Effector CD4-positive, alpha-beta T cell (primary cell): ENCODE measurements around the gene ATG2A.

ENCODE experiments used
- DNase-seq: peaks from one replicate; pipeline ENCODE4 v3.0.0-alpha.2; 2020
- total RNA-seq: gene quantifications from one replicate; lab custom pipeline; 2026; lab: John Stamatoyannopoulos, UW

ATG2A gene
- 240 reads per million, percentile 94 among the genes with 10 or more reads in this experiment for total RNA-seq

DNA sequence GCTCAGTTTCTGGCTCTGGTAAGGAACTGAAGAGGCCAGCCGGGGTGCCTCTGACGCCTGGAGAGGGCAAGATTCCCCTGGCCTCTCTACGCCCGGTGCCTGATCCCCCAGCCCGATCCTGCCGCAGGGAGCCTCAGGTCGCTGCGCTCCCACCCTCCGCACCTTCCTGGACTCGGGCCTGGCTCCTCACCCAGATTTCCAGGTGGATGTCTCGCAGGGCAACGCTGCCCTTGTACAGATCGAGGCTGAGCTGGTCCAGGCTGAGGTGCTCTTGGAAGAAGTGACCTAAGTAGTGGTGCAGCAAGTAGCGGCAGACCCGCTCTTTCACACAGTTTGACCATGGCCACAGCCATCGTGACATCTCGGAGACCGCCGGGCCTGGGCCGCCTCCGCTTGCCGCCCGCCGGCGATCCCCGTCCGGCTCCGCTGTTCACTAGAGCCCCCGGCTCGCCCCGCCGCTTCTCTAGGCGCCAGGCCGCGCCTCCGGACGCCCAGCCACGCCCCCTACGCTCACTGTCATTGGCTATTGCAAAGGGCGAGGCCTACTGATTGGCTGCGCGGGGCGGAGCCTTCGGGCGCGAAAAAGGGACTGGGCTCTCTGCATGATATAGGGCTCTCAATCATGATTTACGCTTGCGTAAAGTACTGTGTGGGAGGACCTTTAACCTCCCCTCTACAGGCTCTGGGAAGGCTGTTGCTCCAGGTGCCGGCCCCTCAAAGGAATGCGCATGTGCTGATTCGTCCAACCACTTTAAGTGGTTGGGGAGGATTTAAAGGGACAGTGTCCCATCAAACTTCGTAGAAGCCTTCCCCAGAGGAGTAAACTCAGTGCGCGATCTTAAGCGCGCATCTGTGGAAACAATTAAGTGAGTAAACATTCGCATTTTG lies at the start of gene ATG2A:
ATG2A (minus strand) TSS at position 435 of the 888 bp plus-strand sequence; CDS start at position 361, 74 bp downstream.
- DNase-seq: peak; percentile 98

DNA sequence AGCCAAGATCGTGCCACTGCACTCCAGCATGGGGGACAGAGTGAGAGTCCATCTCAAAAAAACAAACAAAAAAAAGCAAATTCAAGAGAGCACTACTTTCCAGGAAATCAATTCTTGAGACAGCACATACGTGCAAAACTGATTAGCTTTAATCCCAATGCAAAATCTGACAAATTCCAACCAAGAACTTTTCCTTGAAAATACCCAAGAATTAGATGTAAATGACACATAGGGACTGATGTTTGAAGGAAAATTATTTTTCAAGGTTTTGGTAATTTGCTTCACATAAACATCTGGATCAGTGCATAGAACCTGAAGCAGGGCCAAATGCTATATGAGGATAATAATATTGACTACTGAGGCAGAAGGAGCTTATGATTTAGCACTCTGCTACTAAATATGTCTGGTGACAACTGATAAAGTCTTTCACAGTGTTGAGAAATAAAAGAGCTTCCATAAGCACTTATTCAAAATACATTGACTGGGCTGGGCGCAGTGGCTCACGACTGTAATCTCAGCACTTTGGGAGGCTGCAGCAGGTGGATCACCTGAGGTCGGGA lies 46.1 kb upstream of the ATG2A start:
- DNase-seq: no peak

DNA sequence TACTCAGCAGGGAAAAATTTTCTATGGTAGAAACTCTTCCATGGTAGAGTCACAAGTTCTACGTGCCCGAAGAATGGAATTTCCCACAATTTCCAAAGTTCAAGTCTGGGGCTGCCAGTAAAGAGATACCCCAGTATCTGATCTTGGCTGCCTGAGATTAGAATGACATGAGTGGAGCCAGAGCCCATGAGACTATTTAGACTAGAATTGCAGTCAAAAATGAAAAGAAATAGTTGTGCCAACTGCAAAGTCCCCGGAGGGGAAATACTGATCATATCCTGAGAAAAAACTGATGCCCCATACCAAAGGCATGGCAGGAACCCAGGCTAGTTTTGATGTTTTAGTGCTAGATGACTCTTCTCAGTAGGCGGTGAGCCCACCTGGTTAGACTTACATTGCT lies 43.7 kb upstream of the ATG2A start:
- DNase-seq: no peak

- DNase-seq: no peak
These were observed 42.5 kb upstream of the ATG2A start for GRCh38 chr11:64959498-64959897.

DNA sequence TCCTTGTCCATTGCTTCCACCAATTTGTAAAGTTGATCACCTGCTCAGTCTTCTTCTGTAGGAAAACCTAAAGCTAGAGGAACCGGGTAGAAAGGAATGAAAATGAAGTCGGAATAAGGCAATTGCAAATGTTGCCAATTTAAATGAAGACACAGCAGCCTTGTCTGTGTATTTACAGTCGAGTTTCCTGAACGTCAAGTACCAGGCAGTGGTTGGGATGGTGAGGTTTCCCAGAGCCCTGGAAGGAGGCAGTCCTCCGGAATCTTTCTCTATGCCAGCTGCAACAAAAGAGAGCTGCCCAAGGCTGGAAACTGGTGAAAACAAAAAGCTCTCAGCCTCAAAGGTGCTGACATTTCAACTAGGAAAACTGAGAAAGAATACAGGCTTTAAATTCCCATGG lies 37.2 kb upstream of the ATG2A start:
- no peak for DNase-seq

GRCh38 chr11:64951529-64951928 lies 34.5 kb upstream of the ATG2A start:
- DNase-seq: no peak

GRCh38 chr11:64947208-64947814 lies 30.3 kb upstream of the ATG2A start:
- DNase-seq: no peak

GRCh38 chr11:64936539-64936938 lies 19.5 kb upstream of the ATG2A start:
- no peak for DNase-seq

GRCh38 chr11:64935359-64936081 lies 18.5 kb upstream of the ATG2A start, which contains the start of gene GPHA2:
Gene GPHA2, minus strand, starts transcription at chr11:64935893. Its CDS starts 433 bp downstream, at chr11:64935460.
- no peak for DNase-seq

- DNase-seq: no peak
These were observed 17.8 kb upstream of the ATG2A start for GRCh38 chr11:64934682-64935358.

GRCh38 chr11:64933935-64934681 lies 17.1 kb upstream of the ATG2A start:
- no peak for DNase-seq

DNA sequence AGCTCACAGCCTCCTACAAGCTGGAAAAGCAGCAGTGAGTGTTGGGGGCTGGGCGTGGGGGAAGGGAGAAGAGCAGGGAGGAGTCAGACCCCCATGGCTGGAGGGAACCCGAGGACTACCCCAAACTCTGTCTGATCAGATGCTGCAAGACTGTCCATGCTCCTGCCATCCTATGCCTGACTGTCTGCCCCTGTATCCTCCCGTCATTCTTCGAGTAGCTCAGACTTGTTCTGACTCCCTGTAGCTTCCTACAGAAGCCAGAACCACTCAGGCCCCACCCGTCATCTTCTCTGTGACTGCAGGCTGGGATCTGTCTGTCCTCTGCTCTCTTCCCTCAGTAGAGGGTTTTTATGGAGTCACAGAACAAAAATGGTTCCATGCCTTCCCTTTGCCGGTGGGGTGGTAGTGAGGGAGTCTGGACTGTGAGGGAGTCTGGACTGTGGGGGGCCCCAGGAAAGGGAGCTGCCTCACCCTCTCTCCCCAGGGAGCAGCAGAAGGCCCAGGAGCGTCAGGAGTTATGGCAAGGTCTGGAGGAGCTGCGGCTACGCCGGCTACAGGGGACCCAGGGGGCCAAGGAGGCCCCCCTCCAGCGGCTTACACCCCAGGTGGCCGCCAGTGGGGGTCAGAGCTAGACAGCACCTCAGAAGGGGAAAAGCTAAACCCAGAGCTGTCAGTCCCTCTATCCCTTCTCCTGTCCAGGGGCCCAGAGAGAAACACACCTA lies 16.4 kb upstream of the ATG2A start:
- no peak for DNase-seq

DNA sequence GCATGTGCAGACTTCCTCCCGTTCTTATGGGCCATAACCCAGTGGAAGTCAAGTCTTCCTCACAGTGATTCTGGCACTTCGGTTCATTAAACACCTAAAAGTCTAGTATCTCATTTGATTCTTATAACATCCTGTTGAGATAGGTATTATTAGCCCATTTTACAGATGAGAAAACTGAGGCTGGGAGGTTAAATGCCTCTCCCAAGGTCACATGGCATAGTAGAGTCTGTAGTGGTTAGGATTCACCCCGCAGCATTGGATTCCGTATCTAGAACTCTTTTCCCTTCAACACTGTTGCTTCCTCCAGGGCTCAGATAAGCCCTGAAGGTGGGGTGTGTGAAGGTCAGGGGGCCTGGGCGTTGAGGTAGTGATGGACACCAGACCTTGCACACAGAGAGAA lies 15.3 kb upstream of the ATG2A start:
- no peak for DNase-seq

DNA sequence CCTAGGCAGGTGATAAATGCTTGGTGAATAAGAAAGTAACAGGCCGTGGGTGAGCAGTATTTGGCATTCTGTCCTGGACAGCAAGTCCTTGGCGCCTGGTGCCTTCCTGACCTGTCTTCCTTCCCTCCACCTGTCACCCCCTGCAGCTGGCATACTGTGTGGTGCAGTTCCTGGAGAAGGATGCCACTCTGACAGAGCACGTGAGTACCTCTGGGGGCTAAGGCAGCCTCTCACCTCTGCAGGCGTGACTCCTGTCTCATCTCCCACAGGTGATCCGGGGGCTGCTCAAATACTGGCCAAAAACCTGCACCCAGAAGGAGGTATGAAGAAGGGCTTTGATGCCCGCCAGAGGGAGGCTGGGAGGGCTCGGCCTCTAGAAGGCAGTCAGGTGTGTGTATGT lies 14.3 kb upstream of the ATG2A start:
- no peak for DNase-seq

DNA sequence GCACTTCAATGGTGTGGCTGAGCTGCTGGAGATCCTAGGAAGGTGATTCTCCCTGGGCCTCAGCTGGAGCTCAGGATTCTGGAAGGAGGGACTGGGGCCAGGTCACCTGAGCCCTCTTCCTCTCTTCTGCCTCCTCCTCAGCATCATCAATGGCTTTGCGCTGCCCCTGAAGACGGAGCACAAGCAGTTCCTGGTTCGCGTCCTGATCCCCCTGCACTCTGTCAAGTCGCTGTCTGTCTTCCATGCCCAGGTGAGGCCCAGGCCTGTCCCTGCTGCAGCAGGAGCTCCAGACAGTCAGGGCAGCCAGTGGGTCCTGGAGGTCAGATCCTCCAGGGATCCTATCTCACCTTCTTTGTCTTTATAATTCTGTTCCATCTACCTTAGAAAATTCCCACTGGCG lies 13.3 kb upstream of the ATG2A start:
- DNase-seq: no peak

- no peak for DNase-seq
These were observed 12.6 kb upstream of the ATG2A start for GRCh38 chr11:64929625-64930024.

GRCh38 chr11:64928957-64929356 lies 11.9 kb upstream of the ATG2A start:
- no peak for DNase-seq

GRCh38 chr11:64926689-64927088 lies 9.7 kb upstream of the ATG2A start:
- DNase-seq: no peak

- no peak for DNase-seq
These were observed 8.8 kb upstream of the ATG2A start for GRCh38 chr11:64925536-64926436.

DNA sequence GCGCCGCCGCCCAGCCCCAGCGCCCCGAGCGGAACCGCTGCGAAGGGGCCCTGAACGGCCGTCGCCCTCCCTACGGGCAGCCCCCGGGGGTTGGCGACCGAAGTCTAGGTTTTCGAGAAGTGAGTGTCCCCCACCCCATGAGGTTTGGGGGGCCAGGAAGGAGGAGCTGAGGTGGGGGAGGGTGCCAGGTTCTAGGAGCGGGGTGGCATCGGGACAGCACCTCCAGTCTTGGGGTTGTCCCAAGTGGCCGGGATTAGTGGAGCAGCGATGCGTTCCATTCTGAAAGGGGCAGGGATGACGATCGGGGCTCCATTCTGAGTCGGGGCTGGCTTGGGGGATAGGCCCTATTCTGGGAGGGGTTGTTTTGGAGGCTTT lies 7.9 kb upstream of the ATG2A start:
- DNase-seq: no peak
